Measurements from ENCODE around the gene QPRT. TPM values are rescaled to one million over a fixed set of nuclear protein-coding genes. Genes with fewer than 3 reads are reported as not detected.

The QPRT gene
- total RNA-seq, 1 experiment from 2014 or later = 138 TPM

GRCh38 chr16:29697391-29697790 lies 18.4 kb downstream of the QPRT start:
- ATAC-seq = no peak
- CTCF ChIA-PET = interaction anchor here (1.5 to 5.3 kb wide), 2 partner anchors 8 to 358 kb away, joined by 3 to 73 read pairs; no protein-coding TSS in a partner anchor
- TF ChIP-seq ZNF263 (CRISPR knock-in tag; IDR thresholded peaks at IDR 0.05; ENCODE audit: low read depth) (no peak), NFATC4 (CRISPR knock-in tag; IDR thresholded peaks at IDR 0.05) (no peak), RORB (CRISPR knock-in tag; IDR thresholded peaks at IDR 0.05) (no peak), E2F5 (CRISPR knock-in tag; IDR thresholded peaks at IDR 0.05) (no peak), PRRX2 (CRISPR knock-in tag; IDR thresholded peaks at IDR 0.05) (no peak), GTF2I (CRISPR knock-in tag; conservative IDR thresholded peaks at IDR 0.05) (no peak)

GRCh38 chr16:29698042-29698441 lies 19.1 kb downstream of the QPRT start:
- peaks cover 38% of the 10 kb centered on the region for H3K4me1 Mint-ChIP-seq
- TF ChIP-seq OVOL2 (CRISPR knock-in tag; IDR thresholded peaks at IDR 0.05; ENCODE audit: borderline replicate concordance) = no peak
- TF ChIP-seq ZNF396 (CRISPR knock-in tag; IDR thresholded peaks at IDR 0.05; ENCODE audit: borderline replicate concordance) = no peak
- TF ChIP-seq ZMAT4 (CRISPR knock-in tag; IDR thresholded peaks at IDR 0.05) = no peak
- no peak for TF ChIP-seq IRF1 (CRISPR knock-in tag; IDR thresholded peaks at IDR 0.05)
- TF ChIP-seq GRHL2 (CRISPR knock-in tag; IDR thresholded peaks at IDR 0.05; ENCODE audit: insufficient replicate concordance, severe bottlenecking) = no peak
- no peak for TF ChIP-seq TEAD4 (CRISPR knock-in tag; IDR thresholded peaks at IDR 0.05)
- TF ChIP-seq ETV6 (CRISPR knock-in tag; IDR thresholded peaks at IDR 0.05) = no peak
- TF ChIP-seq USF2 (CRISPR knock-in tag; IDR thresholded peaks at IDR 0.05) = no peak
- TF ChIP-seq CREB1 (CRISPR knock-in tag; IDR thresholded peaks at IDR 0.05) = no peak
- no peak for TF ChIP-seq RELA (CRISPR knock-in tag; IDR thresholded peaks at IDR 0.05; ENCODE audit: borderline replicate concordance)
- no peak for TF ChIP-seq SOX15 (CRISPR knock-in tag; IDR thresholded peaks at IDR 0.05)
- no peak for TF ChIP-seq ZNF121 (CRISPR knock-in tag; IDR thresholded peaks at IDR 0.05)
- TF ChIP-seq ZNF532 (CRISPR knock-in tag; IDR thresholded peaks at IDR 0.05; ENCODE audit: borderline replicate concordance) = no peak
- no peak for TF ChIP-seq E2F1 (CRISPR knock-in tag; IDR thresholded peaks at IDR 0.05)
- no peak for TF ChIP-seq ZNF317 (CRISPR knock-in tag; IDR thresholded peaks at IDR 0.05; ENCODE audit: borderline replicate concordance, low read depth)
- H3K9me3 Mint-ChIP-seq = peaks cover 12% of the 10 kb centered on the region
- H3K36me3 Mint-ChIP-seq = peaks cover 30% of the 10 kb centered on the region
- H3K4me3 Mint-ChIP-seq = no peak overlapping the region
- no peak for DNase-seq (ENCODE audit: low spot score)
- no peak for ATAC-seq
- H3K27me3 Mint-ChIP-seq (ENCODE audit: low read depth) = no peaks in the 10 kb centered on the region
- ChIA-PET CTCF (interaction anchor here (1.0 to 5.3 kb wide), 8 partner anchors 9 to 334 kb away, joined by 3 to 73 read pairs (median 31); partner anchors contain the start of genes KIF22, PAGR1 and TLCD3B), POLR2A (interaction anchor here (0.6 to 3.0 kb wide), 3 partner anchors 10 to 324 kb away, joined by 5 to 23 read pairs (median 5); partner anchors contain the start of gene QPRT)
- H3K27ac Mint-ChIP-seq = no peak overlapping the region

More at GRCh38 chr16:29697391-29697790, 18.4 kb downstream of the QPRT start:
- no peaks in the 10 kb centered on the region for H3K27me3 Mint-ChIP-seq (ENCODE audit: low read depth)
- no peak overlapping the region for H3K27ac Mint-ChIP-seq
- POLR2A ChIA-PET = no interaction called here
- DNase-seq (ENCODE audit: low spot score) = no peak
- H3K4me1 Mint-ChIP-seq = peaks cover 32% of the 10 kb centered on the region
- H3K9me3 Mint-ChIP-seq = peaks cover 12% of the 10 kb centered on the region
- peaks cover 30% of the 10 kb centered on the region for H3K36me3 Mint-ChIP-seq
- no peak overlapping the region for H3K4me3 Mint-ChIP-seq
